Measurements from ENCODE around the gene CDH4.

The CDH4 gene

GRCh38 chr20:61426352-61426751 is 174.3 kb downstream of the CDH4 start:
- H3K4me3 ChIP-seq (ENCODE audit: low read depth in 1 of 2, low read length in 1 of 2): no peak overlapping the region
- peaks cover 5% of the 10 kb centered on the region for H3K9me3 ChIP-seq
- no peaks in the 10 kb centered on the region for H3K36me3 ChIP-seq
- H3K27ac ChIP-seq: no peak overlapping the region
- H3K27me3 ChIP-seq: no peaks in the 10 kb centered on the region
- no peaks in the 10 kb centered on the region for H3K4me1 ChIP-seq (ENCODE audit: control insufficient read depth in 1 of 2, insufficient read depth in 1 of 2, low read depth in 1 of 2, low read length in 1 of 2)
- TF ChIP-seq, protein P1, sequence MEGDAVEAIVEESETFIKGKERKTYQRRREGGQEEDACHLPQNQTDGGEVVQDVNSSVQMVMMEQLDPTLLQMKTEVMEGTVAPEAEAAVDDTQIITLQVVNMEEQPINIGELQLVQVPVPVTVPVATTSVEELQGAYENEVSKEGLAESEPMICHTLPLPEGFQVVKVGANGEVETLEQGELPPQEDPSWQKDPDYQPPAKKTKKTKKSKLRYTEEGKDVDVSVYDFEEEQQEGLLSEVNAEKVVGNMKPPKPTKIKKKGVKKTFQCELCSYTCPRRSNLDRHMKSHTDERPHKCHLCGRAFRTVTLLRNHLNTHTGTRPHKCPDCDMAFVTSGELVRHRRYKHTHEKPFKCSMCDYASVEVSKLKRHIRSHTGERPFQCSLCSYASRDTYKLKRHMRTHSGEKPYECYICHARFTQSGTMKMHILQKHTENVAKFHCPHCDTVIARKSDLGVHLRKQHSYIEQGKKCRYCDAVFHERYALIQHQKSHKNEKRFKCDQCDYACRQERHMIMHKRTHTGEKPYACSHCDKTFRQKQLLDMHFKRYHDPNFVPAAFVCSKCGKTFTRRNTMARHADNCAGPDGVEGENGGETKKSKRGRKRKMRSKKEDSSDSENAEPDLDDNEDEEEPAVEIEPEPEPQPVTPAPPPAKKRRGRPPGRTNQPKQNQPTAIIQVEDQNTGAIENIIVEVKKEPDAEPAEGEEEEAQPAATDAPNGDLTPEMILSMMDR (IDR thresholded peaks at IDR 0.05): no peak

- Histone ChIP-seq H3K36me3 (no peaks in the 10 kb centered on the region), H3K4me3 (ENCODE audit: low read depth in 1 of 2, low read length in 1 of 2) (no peak overlapping the region), H3K27ac (no peak overlapping the region), H3K27me3 (peaks cover 6% of the 10 kb centered on the region), H3K4me1 (ENCODE audit: control insufficient read depth in 1 of 2, insufficient read depth in 1 of 2, low read depth in 1 of 2, low read length in 1 of 2) (no peaks in the 10 kb centered on the region), H3K9me3 (peaks cover 5% of the 10 kb centered on the region)
- TF ChIP-seq, protein P1 (IDR thresholded peaks at IDR 0.05): no peak
These were observed 177.6 kb downstream of the CDH4 start for GRCh38 chr20:61429458-61430227.

- no peak overlapping the region for H3K4me3 ChIP-seq (ENCODE audit: low read depth in 1 of 2, low read length in 1 of 2)
- no peak overlapping the region for H3K27ac ChIP-seq
- peaks cover 6% of the 10 kb centered on the region for H3K27me3 ChIP-seq
- H3K4me1 ChIP-seq (ENCODE audit: control insufficient read depth in 1 of 2, insufficient read depth in 1 of 2, low read depth in 1 of 2, low read length in 1 of 2): no peaks in the 10 kb centered on the region
- H3K9me3 ChIP-seq: peaks cover 5% of the 10 kb centered on the region
- TF ChIP-seq, protein P1 (IDR thresholded peaks at IDR 0.05): no peak
- H3K36me3 ChIP-seq: no peaks in the 10 kb centered on the region
These were observed 178.2 kb downstream of the CDH4 start for GRCh38 chr20:61430228-61430624.

DNA sequence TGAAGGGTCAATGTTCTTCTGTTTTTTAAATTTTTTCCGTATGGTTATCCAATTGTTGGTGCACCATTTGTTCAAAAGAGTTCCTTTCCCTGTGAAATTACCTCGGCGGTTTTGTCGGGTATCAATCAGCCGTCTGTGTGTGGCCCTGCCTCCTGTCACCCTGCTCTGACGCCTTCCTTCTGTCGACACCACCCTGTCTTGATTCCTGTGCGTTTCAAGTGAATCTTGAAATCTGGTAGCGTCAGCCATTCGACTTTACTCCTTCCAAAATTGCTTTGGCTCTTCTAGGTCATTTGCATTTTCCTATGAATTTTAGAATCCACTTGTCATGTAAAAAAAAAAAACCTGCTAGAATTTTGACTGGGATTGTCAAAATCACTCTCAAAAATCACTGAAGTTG is 181.1 kb downstream of the CDH4 start:
- TF ChIP-seq, protein P1 (IDR thresholded peaks at IDR 0.05): no peak
- Histone ChIP-seq H3K9me3 (no peaks in the 10 kb centered on the region), H3K36me3 (no peaks in the 10 kb centered on the region), H3K27ac (no peak overlapping the region), H3K4me3 (ENCODE audit: low read depth in 1 of 2, low read length in 1 of 2) (no peak overlapping the region), H3K27me3 (peaks cover 19% of the 10 kb centered on the region), H3K4me1 (ENCODE audit: control insufficient read depth in 1 of 2, insufficient read depth in 1 of 2, low read depth in 1 of 2, low read length in 1 of 2) (no peaks in the 10 kb centered on the region)

- no peak overlapping the region for H3K27ac ChIP-seq
- peaks cover 19% of the 10 kb centered on the region for H3K27me3 ChIP-seq
- TF ChIP-seq, protein P1 (IDR thresholded peaks at IDR 0.05): no peak
These were observed 181.8 kb downstream of the CDH4 start for GRCh38 chr20:61433816-61434215.

More at GRCh38 chr20:61433816-61434215, 181.8 kb downstream of the CDH4 start:
- Histone ChIP-seq H3K36me3 (no peaks in the 10 kb centered on the region), H3K9me3 (no peaks in the 10 kb centered on the region), H3K4me3 (ENCODE audit: low read depth in 1 of 2, low read length in 1 of 2) (no peak overlapping the region), H3K4me1 (ENCODE audit: control insufficient read depth in 1 of 2, insufficient read depth in 1 of 2, low read depth in 1 of 2, low read length in 1 of 2) (no peaks in the 10 kb centered on the region)
